Hepatocyte (in vitro differentiated cells): ENCODE data around the gene INMT. TPM values are rescaled to one million over a fixed set of nuclear protein-coding genes. Genes with fewer than 3 reads are reported as not detected.

Source experiments
- DNase-seq: peaks from one replicate; pipeline ENCODE4 v3.0.0-alpha.2; 2016; ENCODE audit warnings: low spot score
- H2AFZ ChIP-seq: fragments of 200-600 bp; sonication (generic); 2 replicates; pipeline ENCODE4 v1.6.0; 2016; ENCODE audit warnings: antibody characterized with exemption, mild to moderate bottlenecking
- H3K27ac ChIP-seq: fragments of 200-600 bp; sonication (generic); 2 replicates; pipeline ENCODE4 v1.5.1; 2016; ENCODE audit warnings: mild to moderate bottlenecking
- H3K27me3 ChIP-seq: fragments of 200-600 bp; sonication (generic); 2 replicates; pipeline ENCODE4 v1.6.1; 2016
- H3K36me3 ChIP-seq: fragments of 200-600 bp; sonication (generic); replicated peaks from 2 replicates; pipeline ENCODE4 v1.5.1; 2016; ENCODE audit warnings: low read depth; ENCODE audit not compliant: insufficient read depth
- H3K4me1 ChIP-seq: fragments of 200-600 bp; sonication (generic); 2 replicates; pipeline ENCODE4 v1.5.1; 2016; ENCODE audit warnings: mild to moderate bottlenecking, moderate library complexity; ENCODE audit not compliant: insufficient read depth
- H3K4me2 ChIP-seq: fragments of 200-600 bp; sonication (generic); 2 replicates; pipeline ENCODE4 v1.6.0; 2016
- H3K4me3 ChIP-seq: fragments of 200-600 bp; sonication (generic); 2 replicates; pipeline ENCODE4 v1.5.1; 2016; ENCODE audit warnings: mild to moderate bottlenecking
- H3K79me2 ChIP-seq: fragments of 200-600 bp; sonication (generic); 2 replicates; pipeline ENCODE4 v1.6.0; 2017; ENCODE audit warnings: mild to moderate bottlenecking
- H3K9me2 ChIP-seq: fragments of 200-600 bp; sonication (generic); replicated peaks from 2 replicates; pipeline ENCODE4 v1.6.0; 2017; ENCODE audit warnings: mild to moderate bottlenecking; ENCODE audit not compliant: insufficient read depth
- H3K9me3 ChIP-seq: fragments of 200-600 bp; sonication (generic); 2 replicates; pipeline ENCODE4 v1.5.1; 2016; ENCODE audit warnings: low read depth, mild to moderate bottlenecking
- H4K20me1 ChIP-seq: fragments of 200-600 bp; sonication (generic); 2 replicates; pipeline ENCODE4 v1.6.0; 2016; ENCODE audit warnings: mild to moderate bottlenecking; ENCODE audit not compliant: insufficient read depth, poor library complexity, severe bottlenecking
- CTCF ChIP-seq: fragments of 200-600 bp; sonication (generic); IDR thresholded peaks from 2 replicates; pipeline ENCODE4 v1.5.1; 2016; ENCODE audit warnings: antibody characterized with exemption, mild to moderate bottlenecking; ENCODE audit not compliant: poor library complexity
- EZH2 ChIP-seq: fragments of 200-600 bp; sonication (generic); IDR thresholded peaks from 2 replicates; pipeline ENCODE4 v1.6.1; 2016; ENCODE audit warnings: antibody characterized with exemption, mild to moderate bottlenecking, borderline replicate concordance
- EZH2phosphoT487 ChIP-seq: fragments of 200-600 bp; sonication (generic); IDR thresholded peaks from one replicate; pipeline ENCODE4 v1.6.1; 2018; ENCODE audit warnings: antibody characterized with exemption, mild to moderate bottlenecking, low read depth, moderate library complexity; ENCODE audit not compliant: unreplicated experiment, severe bottlenecking
- WGBS: methylation state at CpG from one replicate; pipeline ENCODE4 v1.1.6; 2016; ENCODE audit warnings: low lambda C conversion rate; ENCODE audit errors: missing lambda C conversion rate; 5-methylcytosine and 5-hydroxymethylcytosine counted together
- polyA plus RNA-seq: library from polyadenylated mRNA; unstranded; fragments of >200 nt; fragmentation: Nextera tagmentation; extraction: Ambion mirVana; gene quantifications from 2 replicates; pipeline ENCODE4 v1.2.1, GENCODE V29; 2016
- total RNA-seq: library from RNA; depleted of rRNA; stranded (reverse); fragments of >200 nt; gene quantifications from 2 replicates; pipeline ENCODE4 v1.2.3, GENCODE V29; 2014

Gene INMT
- total and polyA plus RNA-seq, 2 experiments from 2014 or later = 17.4 to 18.4 TPM

GRCh38 chr7:30805931-30806330 is 54.0 kb downstream of the INMT start:
- no peak for TF ChIP-seq CTCF
- no peak for TF ChIP-seq EZH2phosphoT487
- TF ChIP-seq EZH2 = no peak
- Histone ChIP-seq H3K27me3 (no peaks in the 10 kb centered on the region), H3K79me2 (no peaks in the 10 kb centered on the region), H3K4me2 (no peak overlapping the region), H3K4me3 (no peak overlapping the region), H4K20me1 (no peaks in the 10 kb centered on the region), H3K9me3 (no peaks in the 10 kb centered on the region), H3K36me3 (no peaks in the 10 kb centered on the region), H3K9me2 (no peaks in the 10 kb centered on the region), H3K27ac (no peak overlapping the region), H3K4me1 (peaks cover 10% of the 10 kb centered on the region), H2AFZ (no peak overlapping the region)
- WGBS = 79% methylated on average over 6 of the region's 6 CpGs
- no peak for DNase-seq

Other genes with a start within 250 kb of the INMT start
- 43.4 and 47.2 TPM in 2 replicates for gene GGCT, start 247.3 kb upstream of the INMT start, total RNA-seq
- 46.9 and 55.7 TPM in 2 replicates for gene GGCT, start 247.3 kb upstream of the INMT start, polyA plus RNA-seq
- gene GARS1, start 157.3 kb upstream of the INMT start, total RNA-seq = 151 and 163 TPM in 2 replicates
- 111 and 131 TPM in 2 replicates for gene GARS1, start 157.3 kb upstream of the INMT start, polyA plus RNA-seq
- not detected in 2 replicates for gene CRHR2, start 69.7 kb upstream of the INMT start, total RNA-seq
- gene CRHR2, start 69.7 kb upstream of the INMT start, polyA plus RNA-seq = 0.19 and 0.21 TPM in 2 replicates
- gene MINDY4, start 19.3 kb downstream of the INMT start, total RNA-seq = 3.1 and 6.3 TPM in 2 replicates
- gene MINDY4, start 19.3 kb downstream of the INMT start, polyA plus RNA-seq = 4.4 and 5.2 TPM in 2 replicates
- gene AQP1, start 159.7 kb downstream of the INMT start, total RNA-seq = 92.3 and 124 TPM in 2 replicates
- 183 and 241 TPM in 2 replicates for gene AQP1, start 159.7 kb downstream of the INMT start, polyA plus RNA-seq
- 12.2 TPM in 1 of 2 replicates, not detected in the other for gene GHRHR, start 211.8 kb downstream of the INMT start, total RNA-seq
- gene GHRHR, start 211.8 kb downstream of the INMT start, polyA plus RNA-seq = 0.85 TPM in 1 of 2 replicates, not detected in the other